ENCODE data around the gene MT1B. TPM values are rescaled to one million over a fixed set of nuclear protein-coding genes. Genes with fewer than 3 reads are reported as not detected.
A peak's percentile ranks its signal among the peaks of the same experiment; 100 is the strongest.

Gene MT1B
- total RNA-seq, 2 experiments from 2014 or later: not detected

DNA sequence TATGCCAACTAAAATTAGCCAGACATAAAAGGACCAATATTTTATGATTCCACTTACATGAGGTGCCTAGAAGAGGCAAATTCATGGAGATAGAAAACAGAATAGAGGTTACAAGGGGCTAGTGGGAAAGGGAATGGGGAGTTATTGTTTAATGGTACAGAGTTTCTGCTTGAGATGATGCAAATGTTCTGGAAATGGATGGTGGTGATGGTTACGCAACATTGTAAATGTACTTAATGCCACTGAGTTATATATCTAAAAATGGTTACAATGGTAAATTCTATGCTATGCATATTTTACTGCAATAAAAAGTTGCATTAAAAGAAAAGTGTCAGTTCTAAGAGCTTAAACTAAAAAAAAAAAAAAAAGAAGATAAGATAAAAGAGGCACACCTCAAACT is 48.5 kb downstream of the MT1B start:
- peaks cover 4% of the 10 kb centered on the region for H3K4me1 ChIP-seq (ENCODE audit: insufficient read depth, low read length, poor library complexity, severe bottlenecking)
- TF ChIP-seq EZH2phosphoT487 (IDR thresholded peaks at IDR 0.05; ENCODE audit: borderline replicate concordance, low read depth, low read length): no peak
- TF ChIP-seq, protein P1, sequence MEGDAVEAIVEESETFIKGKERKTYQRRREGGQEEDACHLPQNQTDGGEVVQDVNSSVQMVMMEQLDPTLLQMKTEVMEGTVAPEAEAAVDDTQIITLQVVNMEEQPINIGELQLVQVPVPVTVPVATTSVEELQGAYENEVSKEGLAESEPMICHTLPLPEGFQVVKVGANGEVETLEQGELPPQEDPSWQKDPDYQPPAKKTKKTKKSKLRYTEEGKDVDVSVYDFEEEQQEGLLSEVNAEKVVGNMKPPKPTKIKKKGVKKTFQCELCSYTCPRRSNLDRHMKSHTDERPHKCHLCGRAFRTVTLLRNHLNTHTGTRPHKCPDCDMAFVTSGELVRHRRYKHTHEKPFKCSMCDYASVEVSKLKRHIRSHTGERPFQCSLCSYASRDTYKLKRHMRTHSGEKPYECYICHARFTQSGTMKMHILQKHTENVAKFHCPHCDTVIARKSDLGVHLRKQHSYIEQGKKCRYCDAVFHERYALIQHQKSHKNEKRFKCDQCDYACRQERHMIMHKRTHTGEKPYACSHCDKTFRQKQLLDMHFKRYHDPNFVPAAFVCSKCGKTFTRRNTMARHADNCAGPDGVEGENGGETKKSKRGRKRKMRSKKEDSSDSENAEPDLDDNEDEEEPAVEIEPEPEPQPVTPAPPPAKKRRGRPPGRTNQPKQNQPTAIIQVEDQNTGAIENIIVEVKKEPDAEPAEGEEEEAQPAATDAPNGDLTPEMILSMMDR (conservative IDR thresholded peaks at IDR 0.05; ENCODE audit: low read length): no peak
- H3K4me3 ChIP-seq (ENCODE audit: low read depth, low read length, poor library complexity, severe bottlenecking): no peak overlapping the region
- no peak overlapping the region for H3K27ac ChIP-seq (ENCODE audit: low read depth, low read length, poor library complexity, severe bottlenecking)
- peaks cover 8% of the 10 kb centered on the region; the same call in 1 of the 2 replicates for H3K9me3 ChIP-seq (ENCODE audit: low read length)
- intact Hi-C loops (cut with micrococcal nuclease; ENCODE audit: unreplicated experiment): no loop called here
- no peak for DNase-seq (ENCODE audit: low spot score)
- no peak overlapping the region for H2AFZ ChIP-seq (ENCODE audit: low read length)
- no peaks in the 10 kb centered on the region for H3K36me3 ChIP-seq (ENCODE audit: insufficient read depth, low read length)
- H4K20me1 ChIP-seq (ENCODE audit: insufficient read depth, low read length): no peaks in the 10 kb centered on the region
- H3K79me2 ChIP-seq (ENCODE audit: insufficient read depth, low read depth, low read length): no peaks in the 10 kb centered on the region
- POLR2A ChIA-PET: interaction anchor here (0.6 to 3.0 kb wide), 8 partner anchors 17 to 160 kb away, joined by 3 to 17 read pairs (median 5); partner anchors contain the start of genes MT1A and MT1X
- BruUV-seq (replicated peaks): no TSS peak
- H3K9me2 ChIP-seq (ENCODE audit: insufficient read depth, low read length): no peaks in the 10 kb centered on the region
- H3K4me2 ChIP-seq (ENCODE audit: low read length): no peak overlapping the region
- CTCF ChIA-PET (ENCODE audit: unreplicated experiment): no interaction called here

DNA sequence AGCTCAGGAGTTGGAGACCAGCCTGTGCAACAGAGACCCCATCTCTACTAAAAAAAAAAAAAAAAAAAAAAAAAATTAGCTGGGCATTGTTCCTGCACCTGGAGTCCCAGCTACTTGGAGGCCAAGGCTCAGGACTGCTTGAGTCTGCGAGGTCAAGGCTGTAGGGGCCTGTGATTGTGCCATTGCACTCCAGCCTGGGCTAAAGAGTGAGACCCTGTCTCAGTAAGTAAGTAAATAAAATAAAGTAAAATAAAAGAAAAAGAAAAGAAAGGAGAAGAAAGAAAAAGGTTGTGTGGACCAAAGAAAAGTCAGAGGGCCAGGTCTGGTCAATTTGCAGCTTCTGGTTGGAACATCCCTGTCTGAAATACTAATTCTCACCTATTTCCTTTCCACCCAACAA is 48.9 kb downstream of the MT1B start:
- no peak for TF ChIP-seq EZH2phosphoT487 (IDR thresholded peaks at IDR 0.05; ENCODE audit: borderline replicate concordance, low read depth, low read length)
- TF ChIP-seq, protein P1 (conservative IDR thresholded peaks at IDR 0.05; ENCODE audit: low read length): no peak
- Histone ChIP-seq H2AFZ (ENCODE audit: low read length) (no peak overlapping the region), H3K4me3 (ENCODE audit: low read depth, low read length, poor library complexity, severe bottlenecking) (no peak overlapping the region), H3K9me3 (ENCODE audit: low read length) (peaks cover 8% of the 10 kb centered on the region; the same call in 1 of the 2 replicates), H3K27ac (ENCODE audit: low read depth, low read length, poor library complexity, severe bottlenecking) (no peak overlapping the region), H3K9me2 (ENCODE audit: insufficient read depth, low read length) (no peaks in the 10 kb centered on the region), H3K4me2 (ENCODE audit: low read length) (no peak overlapping the region), H3K79me2 (ENCODE audit: insufficient read depth, low read depth, low read length) (no peaks in the 10 kb centered on the region), H3K4me1 (ENCODE audit: insufficient read depth, low read length, poor library complexity, severe bottlenecking) (peaks cover 4% of the 10 kb centered on the region), H3K36me3 (ENCODE audit: insufficient read depth, low read length) (no peaks in the 10 kb centered on the region), H4K20me1 (ENCODE audit: insufficient read depth, low read length) (no peaks in the 10 kb centered on the region)
- intact Hi-C loops (cut with micrococcal nuclease; ENCODE audit: unreplicated experiment): no loop called here
- BruUV-seq (replicated peaks): no TSS peak
- POLR2A ChIA-PET: interaction anchor here (0.6 to 3.0 kb wide), 9 partner anchors 18 to 159 kb away, joined by 3 to 17 read pairs (median 5); partner anchors contain the start of genes MT1A and MT1X
- DNase-seq (ENCODE audit: low spot score): no peak
- CTCF ChIA-PET (ENCODE audit: unreplicated experiment): interaction anchor here (1.8 kb wide), 1 partner anchor 18 kb away, joined by 9 read pairs; the partner anchor contains the start of gene MT1X

DNA sequence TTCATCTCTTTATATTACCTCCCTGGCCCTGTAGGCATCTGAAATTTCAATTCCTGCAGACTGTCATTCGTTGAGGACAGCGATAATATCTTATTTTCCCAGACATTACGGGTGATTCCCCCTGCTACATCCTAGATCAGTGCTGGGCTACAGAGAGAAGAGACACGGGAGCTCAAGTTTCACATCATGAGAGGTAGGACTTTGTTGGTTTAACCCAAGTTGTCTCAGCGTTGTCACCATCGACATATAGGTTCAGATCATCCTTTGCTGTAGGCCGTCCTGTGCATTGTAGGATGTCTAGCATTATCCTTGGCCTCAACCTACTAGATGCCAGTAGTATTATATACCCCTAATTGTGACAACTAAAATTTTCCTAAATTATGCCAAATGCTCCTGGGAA is 49.8 kb downstream of the MT1B start:
- Histone ChIP-seq H4K20me1 (ENCODE audit: insufficient read depth, low read length) (no peaks in the 10 kb centered on the region), H3K4me2 (ENCODE audit: low read length) (peak overlapping the region; percentile 25; the same call in 1 of the 2 replicates), H3K27ac (ENCODE audit: low read depth, low read length, poor library complexity, severe bottlenecking) (no peak overlapping the region), H3K9me2 (ENCODE audit: insufficient read depth, low read length) (no peaks in the 10 kb centered on the region), H3K4me1 (ENCODE audit: insufficient read depth, low read length, poor library complexity, severe bottlenecking) (peaks cover 4% of the 10 kb centered on the region), H3K9me3 (ENCODE audit: low read length) (0 out of 2 replicates have a peak, but pooled peaks cover 8% of the 10 kb centered on the region), H3K4me3 (ENCODE audit: low read depth, low read length, poor library complexity, severe bottlenecking) (no peak overlapping the region), H3K36me3 (ENCODE audit: insufficient read depth, low read length) (no peaks in the 10 kb centered on the region), H3K79me2 (ENCODE audit: insufficient read depth, low read depth, low read length) (no peaks in the 10 kb centered on the region), H2AFZ (ENCODE audit: low read length) (peak overlapping the region; percentile 79; the same call in 1 of the 2 replicates)
- ChIA-PET CTCF (ENCODE audit: unreplicated experiment) (interaction anchor here (0.9 to 2.4 kb wide), 6 partner anchors 19 to 390 kb away, joined by 3 to 9 read pairs (median 4); partner anchors contain the start of gene MT1X), POLR2A (interaction anchor here (0.6 to 3.0 kb wide), 7 partner anchors 9 to 434 kb away, joined by 3 to 17 read pairs (median 4); partner anchors contain the start of gene MT1X)
- TF ChIP-seq, protein P1 (conservative IDR thresholded peaks at IDR 0.05; ENCODE audit: low read length): no peak
- no peak for TF ChIP-seq EZH2phosphoT487 (IDR thresholded peaks at IDR 0.05; ENCODE audit: borderline replicate concordance, low read depth, low read length)
- no TSS peak for BruUV-seq (replicated peaks)
- DNase-seq (ENCODE audit: low spot score): no peak
- intact Hi-C loops (cut with micrococcal nuclease; ENCODE audit: unreplicated experiment): no loop called here

Data from OCI-LY7 (cell line).